ENCODE results near the gene MRPL37.

MRPL37 gene

GRCh38 chr1:54241364-54241763 is 41.4 kb downstream of the MRPL37 start:
- DNase-seq, result peak; percentile 42

- DNase-seq, result no peak
Observed at GRCh38 chr1:54243022-54243421, 43.1 kb downstream of the MRPL37 start.

GRCh38 chr1:54244655-54245054 is 44.7 kb downstream of the MRPL37 start:
- no peak for DNase-seq

- DNase-seq, result no peak
Observed at GRCh38 chr1:54245501-54245900, 45.5 kb downstream of the MRPL37 start.

GRCh38 chr1:54246116-54246721 is 46.3 kb downstream of the MRPL37 start:
- DNase-seq, result no peak

GRCh38 chr1:54247863-54248515 is 48.0 kb downstream of the MRPL37 start:
- peak; percentile 58 for DNase-seq

- peak; percentile 34 for DNase-seq
Observed at GRCh38 chr1:54248966-54249365, 49.0 kb downstream of the MRPL37 start.

- DNase-seq, result peak; percentile 74
Observed at GRCh38 chr1:54249819-54250435, 50.0 kb downstream of the MRPL37 start.

- no peak for DNase-seq
Observed at GRCh38 chr1:54250670-54251069, 50.7 kb downstream of the MRPL37 start.

GRCh38 chr1:54252371-54252936 is 52.5 kb downstream of the MRPL37 start:
- no peak for DNase-seq

GRCh38 chr1:54253480-54253879 is 53.5 kb downstream of the MRPL37 start:
- DNase-seq, result peak; percentile 45

- no peak for DNase-seq
Observed at GRCh38 chr1:54254055-54254454, 54.1 kb downstream of the MRPL37 start.

- no peak for DNase-seq
Observed at GRCh38 chr1:54255026-54255702, 55.2 kb downstream of the MRPL37 start.

GRCh38 chr1:54256522-54257345 is 56.8 kb downstream of the MRPL37 start:
- no peak for DNase-seq

- no peak for DNase-seq
Observed at GRCh38 chr1:54257346-54257620, 57.3 kb downstream of the MRPL37 start.

GRCh38 chr1:54257876-54258275 is 57.9 kb downstream of the MRPL37 start:
- no peak for DNase-seq

GRCh38 chr1:54259546-54260140 is 59.7 kb downstream of the MRPL37 start:
- DNase-seq, result no peak

- DNase-seq, result no peak
Observed at GRCh38 chr1:54260810-54261209, 60.8 kb downstream of the MRPL37 start.

- DNase-seq, result no peak
Observed at GRCh38 chr1:54262244-54262643, 62.3 kb downstream of the MRPL37 start.

- no peak for DNase-seq
Observed at GRCh38 chr1:54263601-54264226, 63.7 kb downstream of the MRPL37 start.

GRCh38 chr1:54265126-54265525 is 65.2 kb downstream of the MRPL37 start:
- DNase-seq, result no peak

GRCh38 chr1:54265659-54266058 is 65.7 kb downstream of the MRPL37 start:
- DNase-seq, result no peak

Data from inflammatory macrophage treated with lipopolysaccharide for 4 hours (primary cell).